Peyer's patch (tissue), 4 donors: ENCODE data around the gene HOXD12.

Experiments used
- CTCF ChIP-seq, 6 experiments: fragments of 450-650 bp in 4 of 6; fragments of 200-600 bp in 2 of 6; sonication (generic) in 1 of 6; IDR thresholded peaks; one replicate each; pipeline ENCODE4 v1.5.1; 2017 to 2019; ENCODE audit warnings: antibody characterized with exemption in 6 of 6, mild to moderate bottlenecking in 3 of 6, moderate library complexity in 1 of 6
- POLR2A ChIP-seq, 2 donors: fragments of 450-650 bp; IDR thresholded peaks; one replicate each; pipeline ENCODE4 v1.5.1; 2017; ENCODE audit warnings: antibody characterized with exemption in 2 of 2, mild to moderate bottlenecking in 2 of 2, moderate library complexity in 2 of 2

GRCh38 chr2:176072951-176073904 is 26.4 kb upstream of the HOXD12 start:
- TF ChIP-seq CTCF (IDR thresholded peaks at IDR 0.05), result no peak
- TF ChIP-seq POLR2A (IDR thresholded peaks at IDR 0.05), result no peak
